Activated naive CD8-positive, alpha-beta T cell treated with anti-CD3 and anti-CD28 coated beads for 36 hours (primary cell): Measurements from ENCODE around the gene NUP214. TPM values are rescaled to one million over a fixed set of nuclear protein-coding genes. Genes with fewer than 3 reads are reported as not detected.
A peak's percentile ranks its signal among the peaks of the same experiment; 100 is the strongest.
"Not testable (repeated sequence)": the region's sequence is repeated elsewhere in the genome, so short reads cannot be mapped to it uniquely, and the experiment has no call there.

ENCODE experiments used
- DNase-seq: peaks from one replicate; pipeline ENCODE4 v3.0.0; 2021
- H3K27ac Mint-ChIP-seq: one replicate; pipeline ENCODE4 v1.8.0; 2022; ENCODE audit warnings: mild to moderate bottlenecking, moderate library complexity, mixed read lengths
- H3K27me3 Mint-ChIP-seq: one replicate; pipeline ENCODE4 v1.8.0; 2022; ENCODE audit warnings: mild to moderate bottlenecking, mixed read lengths
- H3K36me3 Mint-ChIP-seq: one replicate; pipeline ENCODE4 v1.8.0; 2021; ENCODE audit warnings: mild to moderate bottlenecking, mixed read lengths
- H3K4me1 Mint-ChIP-seq: one replicate; pipeline ENCODE4 v1.8.0; 2021; ENCODE audit warnings: mixed read lengths
- H3K4me3 Mint-ChIP-seq: one replicate; pipeline ENCODE4 v1.8.0; 2022; ENCODE audit warnings: mild to moderate bottlenecking, moderate library complexity, mixed read lengths
- H3K9me3 Mint-ChIP-seq: one replicate; pipeline ENCODE4 v1.8.0; 2022; ENCODE audit warnings: mixed read lengths
- total RNA-seq, 2 experiments: library from RNA; stranded (reverse); gene quantifications; one replicate each; pipeline ENCODE4 v1.2.3, GENCODE V29; 2021

Gene NUP214
- total RNA-seq, 2 experiments from 2014 or later: 68.2 to 73.2 TPM

GRCh38 chr9:131233995-131234394 lies 108.6 kb downstream of the NUP214 start:
- peaks cover 29% of the 10 kb centered on the region for H3K36me3 Mint-ChIP-seq
- H3K27me3 Mint-ChIP-seq: no peaks in the 10 kb centered on the region
- DNase-seq: no peak
- H3K9me3 Mint-ChIP-seq: no peaks in the 10 kb centered on the region
- H3K4me1 Mint-ChIP-seq: peaks cover 21% of the 10 kb centered on the region
- H3K27ac Mint-ChIP-seq: peak overlapping the region; percentile 74
- H3K4me3 Mint-ChIP-seq: no peak overlapping the region

GRCh38 chr9:131234799-131235479 lies 109.6 kb downstream of the NUP214 start:
- H3K36me3 Mint-ChIP-seq: peaks cover 24% of the 10 kb centered on the region
- no peaks in the 10 kb centered on the region for H3K9me3 Mint-ChIP-seq
- no peaks in the 10 kb centered on the region for H3K27me3 Mint-ChIP-seq
- H3K4me1 Mint-ChIP-seq: peaks cover 24% of the 10 kb centered on the region
- no peak overlapping the region for H3K4me3 Mint-ChIP-seq
- H3K27ac Mint-ChIP-seq: no peak overlapping the region
- DNase-seq: no peak

- Mint-ChIP-seq H3K36me3 (peaks cover 21% of the 10 kb centered on the region), H3K27me3 (no peaks in the 10 kb centered on the region), H3K27ac (no peak overlapping the region), H3K4me3 (no peak overlapping the region), H3K9me3 (no peaks in the 10 kb centered on the region), H3K4me1 (peaks cover 24% of the 10 kb centered on the region)
- no peak for DNase-seq
These were observed 110.1 kb downstream of the NUP214 start for GRCh38 chr9:131235480-131235851.

- no peak overlapping the region for H3K27ac Mint-ChIP-seq
- no peak overlapping the region for H3K4me3 Mint-ChIP-seq
- no peaks in the 10 kb centered on the region for H3K27me3 Mint-ChIP-seq
- peaks cover 18% of the 10 kb centered on the region for H3K36me3 Mint-ChIP-seq
- no peak for DNase-seq
- no peaks in the 10 kb centered on the region for H3K9me3 Mint-ChIP-seq
- H3K4me1 Mint-ChIP-seq: peaks cover 24% of the 10 kb centered on the region
These were observed 110.8 kb downstream of the NUP214 start for GRCh38 chr9:131236161-131236560.

- Mint-ChIP-seq H3K4me3 (no peak overlapping the region), H3K27me3 (no peaks in the 10 kb centered on the region), H3K36me3 (peaks cover 19% of the 10 kb centered on the region), H3K9me3 (no peaks in the 10 kb centered on the region), H3K4me1 (peaks cover 24% of the 10 kb centered on the region), H3K27ac (peak overlapping the region; percentile 97)
- DNase-seq: no peak
These were observed 111.4 kb downstream of the NUP214 start for GRCh38 chr9:131236761-131237160.

- Mint-ChIP-seq H3K27me3 (no peaks in the 10 kb centered on the region), H3K4me3 (peak overlapping the region; percentile 34), H3K9me3 (no peaks in the 10 kb centered on the region), H3K36me3 (peaks cover 18% of the 10 kb centered on the region), H3K27ac (peak overlapping the region; percentile 97), H3K4me1 (peaks cover 24% of the 10 kb centered on the region)
- no peak for DNase-seq
These were observed 111.9 kb downstream of the NUP214 start for GRCh38 chr9:131237291-131237690.

GRCh38 chr9:131237931-131238401 lies 112.6 kb downstream of the NUP214 start:
- peak; percentile 85 for DNase-seq
- Mint-ChIP-seq H3K9me3 (peaks cover 3% of the 10 kb centered on the region), H3K36me3 (peaks cover 15% of the 10 kb centered on the region), H3K4me1 (peaks cover 24% of the 10 kb centered on the region), H3K4me3 (peak overlapping the region; percentile 78), H3K27ac (peak overlapping the region; percentile 97), H3K27me3 (no peaks in the 10 kb centered on the region)

- peaks cover 11% of the 10 kb centered on the region for H3K36me3 Mint-ChIP-seq
- peaks cover 21% of the 10 kb centered on the region for H3K4me1 Mint-ChIP-seq
- no peak for DNase-seq
- H3K27ac Mint-ChIP-seq: peak overlapping the region; percentile 97
- peaks cover 4% of the 10 kb centered on the region for H3K9me3 Mint-ChIP-seq
- peak overlapping the region; percentile 78 for H3K4me3 Mint-ChIP-seq
- no peaks in the 10 kb centered on the region for H3K27me3 Mint-ChIP-seq
These were observed 113.1 kb downstream of the NUP214 start for GRCh38 chr9:131238402-131239021.

- Mint-ChIP-seq H3K27ac (no peak overlapping the region), H3K4me1 (peaks cover 17% of the 10 kb centered on the region), H3K36me3 (peaks cover 3% of the 10 kb centered on the region), H3K9me3 (peaks cover 4% of the 10 kb centered on the region), H3K4me3 (no peak overlapping the region), H3K27me3 (no peaks in the 10 kb centered on the region)
- no peak for DNase-seq
These were observed 114.0 kb downstream of the NUP214 start for GRCh38 chr9:131239161-131239975.

- H3K4me1 Mint-ChIP-seq: peaks cover 17% of the 10 kb centered on the region
- no peak overlapping the region for H3K4me3 Mint-ChIP-seq
- no peaks in the 10 kb centered on the region for H3K27me3 Mint-ChIP-seq
- H3K27ac Mint-ChIP-seq: no peak overlapping the region
- peaks cover 4% of the 10 kb centered on the region for H3K9me3 Mint-ChIP-seq
- peaks cover 1% of the 10 kb centered on the region for H3K36me3 Mint-ChIP-seq
- no peak for DNase-seq
These were observed 114.9 kb downstream of the NUP214 start for GRCh38 chr9:131240047-131240921.

- H3K27me3 Mint-ChIP-seq, H3K9me3 Mint-ChIP-seq, H3K27ac Mint-ChIP-seq, H3K4me1 Mint-ChIP-seq, DNase-seq, H3K36me3 Mint-ChIP-seq, H3K4me3 Mint-ChIP-seq: not testable (repeated sequence)
These were observed 118.9 kb downstream of the NUP214 start for GRCh38 chr9:131244331-131244730.

GRCh38 chr9:131246618-131247017 lies 121.2 kb downstream of the NUP214 start:
- peaks cover 2% of the 10 kb centered on the region for H3K4me1 Mint-ChIP-seq
- H3K27ac Mint-ChIP-seq: no peak overlapping the region

GRCh38 chr9:131252120-131252519 lies 126.7 kb downstream of the NUP214 start:
- H3K4me3 Mint-ChIP-seq: peak overlapping the region; percentile 79
- peak overlapping the region; percentile 87 for H3K27ac Mint-ChIP-seq
- DNase-seq: no peak
- peaks cover 38% of the 10 kb centered on the region for H3K4me1 Mint-ChIP-seq
- no peaks in the 10 kb centered on the region for H3K36me3 Mint-ChIP-seq
- no peaks in the 10 kb centered on the region for H3K9me3 Mint-ChIP-seq
- no peaks in the 10 kb centered on the region for H3K27me3 Mint-ChIP-seq

More at GRCh38 chr9:131246618-131247017, 121.2 kb downstream of the NUP214 start:
- H3K36me3 Mint-ChIP-seq: no peaks in the 10 kb centered on the region
- no peak for DNase-seq
- H3K4me3 Mint-ChIP-seq: no peak overlapping the region
- no peaks in the 10 kb centered on the region for H3K27me3 Mint-ChIP-seq
- H3K9me3 Mint-ChIP-seq: peaks cover 4% of the 10 kb centered on the region

- Mint-ChIP-seq H3K27ac (peak overlapping the region; percentile 14), H3K4me1 (peaks cover 48% of the 10 kb centered on the region), H3K36me3 (no peaks in the 10 kb centered on the region), H3K4me3 (no peak overlapping the region), H3K9me3 (no peaks in the 10 kb centered on the region), H3K27me3 (no peaks in the 10 kb centered on the region)
- DNase-seq: no peak
These were observed 128.6 kb downstream of the NUP214 start for GRCh38 chr9:131253891-131254491.
